Measurements from ENCODE around the gene TBC1D16. TPM values are rescaled to one million over a fixed set of nuclear protein-coding genes. Genes with fewer than 3 reads are reported as not detected.

TBC1D16 gene
- polyA plus RNA-seq, 1 experiment = 9.0 TPM

GRCh38 chr17:79975498-79976134, 60.1 kb downstream of the TBC1D16 start:
- Histone ChIP-seq H3K4me3 (ENCODE audit: low read depth, low read length) (no peak overlapping the region), H3K27me3 (ENCODE audit: control insufficient read depth, insufficient read depth, low read length) (no peaks in the 10 kb centered on the region), H3K36me3 (ENCODE audit: control insufficient read depth, insufficient read depth, low read length) (no peaks in the 10 kb centered on the region; the same call in none of the 2 replicates)
- no peak for DNase-seq (ENCODE audit: low read depth)
- TF ChIP-seq CTCF (IDR thresholded peaks at IDR 0.05; ENCODE audit: insufficient read depth, low read depth, low read length) = no peak
- ChIA-PET POLR2A (no interaction called here), CTCF (interaction anchor here (0.8 to 1.4 kb wide), 3 partner anchors 12 to 135 kb away, joined by 3 to 6 read pairs (median 3); no protein-coding TSS in a partner anchor)

- CTCF ChIA-PET = interaction anchor here (0.8 to 1.4 kb wide), 3 partner anchors 12 to 135 kb away, joined by 3 to 6 read pairs (median 3); no protein-coding TSS in a partner anchor
Measured at GRCh38 chr17:79974566-79975497, 60.8 kb downstream of the TBC1D16 start.

GRCh38 chr17:79971651-79972050, 64.0 kb downstream of the TBC1D16 start:
- H3K4me3 ChIP-seq (ENCODE audit: low read depth, low read length) = no peak overlapping the region
- no peaks in the 10 kb centered on the region for H3K27me3 ChIP-seq (ENCODE audit: control insufficient read depth, insufficient read depth, low read length)
- no peak for TF ChIP-seq CTCF (IDR thresholded peaks at IDR 0.05; ENCODE audit: insufficient read depth, low read depth, low read length)
- no peaks in the 10 kb centered on the region; the same call in none of the 2 replicates for H3K36me3 ChIP-seq (ENCODE audit: control insufficient read depth, insufficient read depth, low read length)
- CTCF ChIA-PET = no interaction called here
- no peak for DNase-seq (ENCODE audit: low read depth)
- POLR2A ChIA-PET = interaction anchor here (0.5 kb wide), 1 partner anchor 16 kb away, joined by 3 read pairs; no protein-coding TSS in a partner anchor

More at GRCh38 chr17:79974566-79975497, 60.8 kb downstream of the TBC1D16 start:
- no peak for DNase-seq (ENCODE audit: low read depth)
- H3K36me3 ChIP-seq (ENCODE audit: control insufficient read depth, insufficient read depth, low read length) = no peaks in the 10 kb centered on the region; the same call in none of the 2 replicates
- no peak for TF ChIP-seq CTCF (IDR thresholded peaks at IDR 0.05; ENCODE audit: insufficient read depth, low read depth, low read length)
- POLR2A ChIA-PET = no interaction called here
- H3K27me3 ChIP-seq (ENCODE audit: control insufficient read depth, insufficient read depth, low read length) = no peaks in the 10 kb centered on the region
- H3K4me3 ChIP-seq (ENCODE audit: low read depth, low read length) = no peak overlapping the region

- CTCF ChIA-PET = interaction anchor here (0.7 kb wide), 1 partner anchor 224 kb away, joined by 3 read pairs; no protein-coding TSS in a partner anchor
- H3K36me3 ChIP-seq (ENCODE audit: control insufficient read depth, insufficient read depth, low read length) = no peaks in the 10 kb centered on the region; the same call in none of the 2 replicates
- peak; percentile 31 for TF ChIP-seq CTCF (IDR thresholded peaks at IDR 0.05; ENCODE audit: insufficient read depth, low read depth, low read length)
- POLR2A ChIA-PET = no interaction called here
- H3K4me3 ChIP-seq (ENCODE audit: low read depth, low read length) = no peak overlapping the region
- DNase-seq (ENCODE audit: low read depth) = no peak
- no peaks in the 10 kb centered on the region for H3K27me3 ChIP-seq (ENCODE audit: control insufficient read depth, insufficient read depth, low read length)
Measured at GRCh38 chr17:79970576-79971068, 65.0 kb downstream of the TBC1D16 start.

GRCh38 chr17:79969906-79970305, 65.8 kb downstream of the TBC1D16 start:
- no peaks in the 10 kb centered on the region for H3K27me3 ChIP-seq (ENCODE audit: control insufficient read depth, insufficient read depth, low read length)
- H3K36me3 ChIP-seq (ENCODE audit: control insufficient read depth, insufficient read depth, low read length) = no peaks in the 10 kb centered on the region; the same call in none of the 2 replicates
- no peak for DNase-seq (ENCODE audit: low read depth)
- ChIA-PET CTCF (interaction anchor here (0.7 kb wide), 1 partner anchor 223 kb away, joined by 3 read pairs; no protein-coding TSS in a partner anchor), POLR2A (no interaction called here)
- H3K4me3 ChIP-seq (ENCODE audit: low read depth, low read length) = no peak overlapping the region
- no peak for TF ChIP-seq CTCF (IDR thresholded peaks at IDR 0.05; ENCODE audit: insufficient read depth, low read depth, low read length)
